ENCODE results near the gene KCNQ4. TPM values are rescaled to one million over a fixed set of nuclear protein-coding genes. Genes with fewer than 3 reads are reported as not detected.

The KCNQ4 gene
- total RNA-seq, 1 experiment from 2014 or later = 1.4 TPM

DNA sequence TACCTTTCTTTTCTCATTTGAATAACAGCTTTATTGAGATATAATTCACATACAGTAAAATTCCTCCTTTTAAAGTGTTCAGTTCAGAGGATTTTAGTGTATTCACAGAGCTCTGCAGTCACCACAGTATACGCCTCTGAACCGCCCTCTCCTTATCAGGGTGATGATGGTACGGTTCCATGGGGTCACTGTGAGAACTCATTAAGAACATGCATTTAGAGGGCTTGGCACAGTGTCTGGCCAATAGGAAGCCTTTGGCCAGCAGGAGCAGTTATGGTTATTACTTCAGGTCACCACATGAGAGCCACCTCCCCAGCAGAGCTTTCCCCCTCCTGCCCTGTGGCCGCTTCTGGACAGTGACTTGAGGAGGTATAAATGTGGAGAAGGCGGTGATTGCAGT lies 27.3 kb downstream of the KCNQ4 start:
- no peak overlapping the region for H2BK12ac ChIP-seq (ENCODE audit: insufficient read length, low read depth, low read length)
- WGBS (ENCODE audit: extremely low coverage, insufficient read length, low lambda C conversion rate) = no CpG with 5 or more reads among the region's 5 CpGs
- Mint-ChIP-seq H3K4me1 (peaks cover 13 to 16% of the 10 kb centered on the region in 2 experiments), H3K36me3 (ENCODE audit: insufficient read depth in 1 of 3, low read depth in 3 of 3) (no peaks in the 10 kb centered on the region), H3K4me3 (no peak overlapping the region), H3K27ac (no peak overlapping the region; a peak in 1 of 7 replicates), H3K9me3 (no peaks in the 10 kb centered on the region), H3K27me3 (ENCODE audit: low read depth) (peaks cover 23% of the 10 kb centered on the region)
- TF ChIP-seq, protein P1, sequence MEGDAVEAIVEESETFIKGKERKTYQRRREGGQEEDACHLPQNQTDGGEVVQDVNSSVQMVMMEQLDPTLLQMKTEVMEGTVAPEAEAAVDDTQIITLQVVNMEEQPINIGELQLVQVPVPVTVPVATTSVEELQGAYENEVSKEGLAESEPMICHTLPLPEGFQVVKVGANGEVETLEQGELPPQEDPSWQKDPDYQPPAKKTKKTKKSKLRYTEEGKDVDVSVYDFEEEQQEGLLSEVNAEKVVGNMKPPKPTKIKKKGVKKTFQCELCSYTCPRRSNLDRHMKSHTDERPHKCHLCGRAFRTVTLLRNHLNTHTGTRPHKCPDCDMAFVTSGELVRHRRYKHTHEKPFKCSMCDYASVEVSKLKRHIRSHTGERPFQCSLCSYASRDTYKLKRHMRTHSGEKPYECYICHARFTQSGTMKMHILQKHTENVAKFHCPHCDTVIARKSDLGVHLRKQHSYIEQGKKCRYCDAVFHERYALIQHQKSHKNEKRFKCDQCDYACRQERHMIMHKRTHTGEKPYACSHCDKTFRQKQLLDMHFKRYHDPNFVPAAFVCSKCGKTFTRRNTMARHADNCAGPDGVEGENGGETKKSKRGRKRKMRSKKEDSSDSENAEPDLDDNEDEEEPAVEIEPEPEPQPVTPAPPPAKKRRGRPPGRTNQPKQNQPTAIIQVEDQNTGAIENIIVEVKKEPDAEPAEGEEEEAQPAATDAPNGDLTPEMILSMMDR (conservative IDR thresholded peaks at IDR 0.05) = no peak
- no peak overlapping the region for H3K14ac ChIP-seq (ENCODE audit: insufficient read depth, low read length)
- H2AFZ ChIP-seq (ENCODE audit: low read length) = no peak overlapping the region
- H2AK5ac ChIP-seq (ENCODE audit: insufficient read length, low read length) = no peak overlapping the region
- no peak overlapping the region for H2BK120ac ChIP-seq (ENCODE audit: low read depth, low read length, poor library complexity, severe bottlenecking)
- no peak overlapping the region for H3K9ac ChIP-seq (ENCODE audit: extremely low read depth, insufficient read length, low read length)
- H3K9me3 ChIP-seq (ENCODE audit: control insufficient read depth, low read depth, low read length) = no peaks in the 10 kb centered on the region
- H3K23me2 ChIP-seq (ENCODE audit: insufficient read length, low read depth, low read length, poor library complexity, severe bottlenecking) = no peaks in the 10 kb centered on the region
- no peak overlapping the region for H3K18ac ChIP-seq (ENCODE audit: insufficient read length, low read depth, low read length)
- no peak overlapping the region for H2BK5ac ChIP-seq (ENCODE audit: insufficient read length, low read length)
- H3K27ac ChIP-seq (ENCODE audit: insufficient read length, low read depth, low read length) = no peak overlapping the region
- DNase-seq = no peak
- no peak overlapping the region for H3K23ac ChIP-seq (ENCODE audit: insufficient read length, low read depth, low read length)
- no peak overlapping the region for H3K56ac ChIP-seq (ENCODE audit: insufficient read length, low read depth, low read length)
- no peaks in the 10 kb centered on the region for H3K27me3 ChIP-seq (ENCODE audit: insufficient read depth, low read length)
- H2BK15ac ChIP-seq (ENCODE audit: low read depth, low read length) = no peak overlapping the region
- no peak overlapping the region for H3K4me2 ChIP-seq (ENCODE audit: insufficient read depth, insufficient read length, low read length)
- no peak overlapping the region for H3K4ac ChIP-seq (ENCODE audit: low read depth, low read length)
- no peak overlapping the region for H3T11ph ChIP-seq (ENCODE audit: low read length)
- no peak overlapping the region for H4K8ac ChIP-seq (replicated peaks; ENCODE audit: insufficient read length, low read depth, low read length)
- no peak overlapping the region for H2BK20ac ChIP-seq (ENCODE audit: low read depth, low read length, poor library complexity, severe bottlenecking)
- no peak overlapping the region for H4K5ac ChIP-seq (ENCODE audit: insufficient read length, low read depth, low read length)
- H3K4me1 ChIP-seq (ENCODE audit: insufficient read depth, low read length) = no peaks in the 10 kb centered on the region
- H4K20me1 ChIP-seq (ENCODE audit: control insufficient read depth, insufficient read depth, insufficient read length) = no peaks in the 10 kb centered on the region
- H3K79me2 ChIP-seq (ENCODE audit: insufficient read depth, low read length) = no peaks in the 10 kb centered on the region
- H4K91ac ChIP-seq (ENCODE audit: insufficient read length, low read depth, low read length) = no peak overlapping the region
- H3K79me1 ChIP-seq (ENCODE audit: insufficient read depth, low read depth, low read length, poor library complexity, severe bottlenecking) = no peaks in the 10 kb centered on the region
